GM13976 (cell line): ENCODE data around the gene PITPNM1.
"Not testable (repeated sequence)": the region's sequence is repeated elsewhere in the genome, so short reads cannot be mapped to it uniquely, and the experiment has no call there.

Experiments
- DNase-seq: peaks from one replicate; pipeline ENCODE4 v3.0.0; 2012; ENCODE audit warnings: low spot score
- in situ Hi-C: fragments of 300-500 bp; cut with MboI; formaldehyde crosslinking; loops from one replicate; pipeline ENCODE4 v1.12.0; 2022; ENCODE audit warnings: low sequenced_read_pairs, mixed read lengths, inconsistent platforms; ENCODE audit not compliant: unreplicated experiment
- TF ChIP-seq, protein P1 (sequence below): IDR thresholded peaks from 2 replicates; pipeline ENCODE4 v1.5.1; 2012; ENCODE audit warnings: borderline replicate concordance, mild to moderate bottlenecking; ENCODE audit not compliant: insufficient read depth; ENCODE audit errors: extremely low read depth, missing control alignments, control extremely low read depth

The PITPNM1 gene

DNA sequence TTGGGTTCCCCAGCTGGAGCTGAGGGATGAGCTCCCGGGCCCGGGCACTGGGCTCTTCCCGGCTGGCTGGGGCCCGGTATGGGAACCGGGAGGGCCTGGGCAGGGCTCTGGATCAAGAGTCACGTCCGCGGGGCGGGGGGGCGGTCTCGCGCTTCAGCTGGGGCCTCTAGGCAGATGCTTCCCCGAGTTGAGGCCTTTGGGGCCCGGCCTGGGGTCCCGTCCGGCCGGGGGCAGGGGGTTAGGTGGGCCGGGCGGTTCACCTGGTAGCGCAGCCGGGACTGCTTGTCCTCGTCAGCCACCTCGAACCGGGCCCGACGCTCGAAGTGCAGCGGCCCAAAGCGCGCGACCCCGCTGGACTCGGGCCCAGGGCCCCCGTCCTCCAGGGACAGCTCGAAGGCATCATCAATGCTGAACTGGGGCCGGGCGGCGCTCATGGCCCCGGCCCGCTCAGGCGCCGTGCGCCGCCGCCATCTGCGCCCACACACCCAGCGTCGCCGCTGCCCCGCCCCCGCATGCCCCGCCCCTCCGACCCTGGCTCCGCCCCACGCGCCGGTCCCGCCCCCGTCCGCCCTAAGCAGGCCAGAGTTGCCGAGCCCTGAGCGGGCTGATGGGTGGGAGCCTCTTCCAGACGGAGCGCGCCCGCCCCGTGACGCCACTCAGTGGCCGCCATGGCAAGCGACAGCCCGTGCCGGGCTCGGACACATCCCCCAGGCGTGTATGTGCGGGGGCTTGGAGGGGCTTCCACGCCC lies 36.2 kb downstream of the PITPNM1 start, which contains the start of gene TMEM134:
Gene TMEM134, minus strand, starts transcription at position 493 of the 749 bp plus-strand sequence. Its CDS starts 59 bp downstream, at position 434.
- peak; percentile 97 for DNase-seq
- TF ChIP-seq, protein P1, sequence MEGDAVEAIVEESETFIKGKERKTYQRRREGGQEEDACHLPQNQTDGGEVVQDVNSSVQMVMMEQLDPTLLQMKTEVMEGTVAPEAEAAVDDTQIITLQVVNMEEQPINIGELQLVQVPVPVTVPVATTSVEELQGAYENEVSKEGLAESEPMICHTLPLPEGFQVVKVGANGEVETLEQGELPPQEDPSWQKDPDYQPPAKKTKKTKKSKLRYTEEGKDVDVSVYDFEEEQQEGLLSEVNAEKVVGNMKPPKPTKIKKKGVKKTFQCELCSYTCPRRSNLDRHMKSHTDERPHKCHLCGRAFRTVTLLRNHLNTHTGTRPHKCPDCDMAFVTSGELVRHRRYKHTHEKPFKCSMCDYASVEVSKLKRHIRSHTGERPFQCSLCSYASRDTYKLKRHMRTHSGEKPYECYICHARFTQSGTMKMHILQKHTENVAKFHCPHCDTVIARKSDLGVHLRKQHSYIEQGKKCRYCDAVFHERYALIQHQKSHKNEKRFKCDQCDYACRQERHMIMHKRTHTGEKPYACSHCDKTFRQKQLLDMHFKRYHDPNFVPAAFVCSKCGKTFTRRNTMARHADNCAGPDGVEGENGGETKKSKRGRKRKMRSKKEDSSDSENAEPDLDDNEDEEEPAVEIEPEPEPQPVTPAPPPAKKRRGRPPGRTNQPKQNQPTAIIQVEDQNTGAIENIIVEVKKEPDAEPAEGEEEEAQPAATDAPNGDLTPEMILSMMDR: peak; percentile 76
- in situ Hi-C loops: no loop called here

DNA sequence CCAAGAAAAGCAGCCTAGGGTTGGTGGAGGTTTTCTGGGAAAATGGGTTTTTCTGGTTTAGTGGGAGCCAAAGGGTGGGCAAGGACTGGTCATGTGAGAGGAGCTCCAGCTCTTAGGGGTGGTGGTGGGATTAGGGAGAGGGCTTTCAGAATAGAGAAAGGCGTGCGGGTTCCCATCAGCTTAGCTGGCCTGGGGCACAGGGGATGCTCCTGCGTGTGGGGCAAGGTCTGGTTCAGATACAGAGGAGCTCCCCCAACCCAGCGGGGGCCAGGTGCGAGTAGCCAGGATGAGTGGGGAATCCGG lies 36.8 kb downstream of the PITPNM1 start:
- no peak for DNase-seq
- TF ChIP-seq, protein P1: no peak
- in situ Hi-C loops: no loop called here

DNA sequence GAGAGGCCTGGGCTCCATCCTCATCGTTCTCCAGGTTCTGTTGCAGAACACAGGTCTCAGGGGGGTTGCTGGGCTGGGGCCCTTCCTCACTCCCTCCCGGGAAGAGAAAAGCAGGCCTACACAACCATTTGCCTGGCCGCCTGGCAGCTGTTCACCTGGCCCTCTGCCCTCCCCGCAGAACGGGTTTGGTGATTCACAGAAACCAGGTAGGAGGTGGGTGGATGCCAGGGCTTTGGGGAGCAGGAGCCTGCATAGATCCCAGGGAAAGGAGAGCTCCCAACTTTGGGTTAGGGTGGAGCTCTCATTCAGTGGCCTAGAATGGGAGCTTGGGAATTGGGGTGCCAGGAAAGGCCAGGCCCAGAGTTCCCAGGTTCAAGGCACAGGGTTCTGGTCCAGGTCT lies 37.1 kb downstream of the PITPNM1 start:
- DNase-seq: no peak
- in situ Hi-C loops: no loop called here
- TF ChIP-seq, protein P1: no peak

DNA sequence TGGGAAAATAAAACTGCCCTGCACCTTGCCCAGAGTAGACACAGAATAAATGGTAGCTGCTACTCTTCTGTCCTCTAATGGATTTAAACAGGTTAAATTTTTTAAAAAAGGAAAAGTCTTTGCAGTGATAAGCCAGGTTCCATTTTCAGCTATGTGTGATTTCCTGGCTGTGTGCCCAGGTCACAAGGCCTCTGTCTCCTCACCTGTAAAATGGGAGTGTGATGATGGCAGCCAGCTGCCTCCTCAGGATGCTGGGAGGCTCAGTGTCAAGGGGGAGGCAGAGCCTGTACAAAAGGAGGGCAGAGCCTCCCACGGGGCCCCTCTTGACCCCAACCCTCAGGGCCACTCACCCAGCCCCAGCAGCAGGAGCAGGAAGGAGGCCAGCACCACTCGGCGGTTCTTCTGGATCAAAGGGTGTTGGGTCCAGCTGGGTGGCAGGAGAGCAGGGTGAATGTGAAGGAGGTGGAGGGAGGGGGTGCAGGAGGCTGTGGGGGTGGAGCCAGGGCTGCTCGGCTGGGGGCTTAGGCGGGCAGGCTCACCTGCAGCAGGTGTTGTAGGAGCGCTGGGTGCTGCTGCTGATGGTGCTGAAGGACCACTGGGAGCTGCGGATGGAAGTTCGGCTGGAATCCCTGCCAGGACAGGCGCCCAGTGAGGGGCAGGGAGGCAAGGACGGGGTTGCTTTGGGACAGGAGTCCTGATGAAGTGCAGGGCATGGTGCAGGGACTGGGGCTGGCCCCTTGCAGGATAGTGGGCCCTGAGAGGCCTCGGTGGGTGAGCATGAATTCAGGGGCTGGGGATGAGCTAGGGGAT lies 38.0 kb downstream of the PITPNM1 start:
- DNase-seq: no peak
- TF ChIP-seq, protein P1: no peak
- in situ Hi-C loops: no loop called here

DNA sequence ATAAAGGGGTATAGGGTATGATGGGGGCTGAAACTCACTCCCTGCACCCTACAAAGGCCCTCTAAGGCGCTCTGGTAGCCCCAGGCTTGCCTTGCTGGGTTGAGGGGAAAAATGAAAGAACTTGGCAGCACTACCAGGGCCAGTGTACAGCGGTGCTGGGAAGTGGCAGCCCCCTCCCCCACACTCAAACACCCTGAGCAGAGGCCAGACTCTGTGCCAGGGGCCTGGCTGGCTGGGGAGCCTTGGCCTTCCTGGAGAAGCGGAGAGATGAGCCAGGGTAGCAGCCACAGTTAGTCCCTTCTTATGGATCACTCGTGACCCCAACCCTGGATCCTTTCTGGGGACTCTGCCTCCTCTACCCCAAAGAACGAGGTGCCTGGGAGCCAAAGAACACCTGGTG lies 38.8 kb downstream of the PITPNM1 start:
- in situ Hi-C loops: no loop called here
- DNase-seq: no peak
- TF ChIP-seq, protein P1: no peak

DNA sequence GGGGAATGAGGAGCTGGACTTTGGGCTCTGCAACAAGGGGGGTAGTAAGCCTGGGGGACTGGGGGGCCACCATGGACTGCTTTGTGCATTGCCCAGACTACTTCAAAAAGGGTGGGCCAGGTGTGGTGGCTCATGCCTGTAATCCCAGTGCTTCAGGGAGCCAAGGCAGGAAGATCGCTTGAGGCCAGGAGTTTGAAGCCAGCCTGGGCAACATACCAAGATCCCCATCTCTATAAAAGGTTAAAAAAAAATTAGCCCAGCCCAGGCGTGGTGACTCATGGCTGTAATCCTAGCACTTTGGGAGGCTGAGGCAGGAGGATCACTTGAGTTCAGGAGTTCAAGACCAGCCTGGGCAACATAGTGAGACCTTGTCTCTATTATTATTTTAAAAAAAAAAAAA lies 39.6 kb downstream of the PITPNM1 start:
- in situ Hi-C loops: not testable (repeated sequence)

DNA sequence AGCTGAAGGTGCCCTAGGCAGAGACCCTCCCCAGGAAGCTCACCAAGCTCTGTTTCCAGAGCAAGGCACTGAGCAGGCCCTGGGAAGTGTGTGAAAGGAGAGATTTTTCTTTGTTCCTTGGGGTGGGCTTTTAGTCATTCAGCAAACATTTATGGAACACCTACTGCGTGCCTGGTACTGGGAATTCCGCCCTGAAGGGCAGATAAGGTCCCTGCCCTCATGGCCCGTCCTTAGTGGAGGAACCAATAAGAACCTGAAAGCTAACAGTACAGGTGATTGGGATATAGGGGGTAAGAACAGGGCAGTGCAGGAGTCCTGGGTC lies 40.0 kb downstream of the PITPNM1 start:
- in situ Hi-C loops: no loop called here
- no peak for DNase-seq
- TF ChIP-seq, protein P1: no peak

More for the DNA sequence above, 39.6 kb downstream of the PITPNM1 start:
- not testable (repeated sequence) for DNase-seq
